Endodermal cell (in vitro differentiated cells): Measurements from ENCODE around the gene PLA2G3. TPM values are rescaled to one million over a fixed set of nuclear protein-coding genes. Genes with fewer than 3 reads are reported as not detected.
A peak's percentile ranks its signal among the peaks of the same experiment; 100 is the strongest.

Experiments used
- DNase-seq: peaks from one replicate; pipeline ENCODE4 v3.0.0-alpha.2; 2017
- H3K27ac ChIP-seq: 2 replicates; pipeline ENCODE4 v1.5.1; 2013; ENCODE audit warnings: mild to moderate bottlenecking, low read depth, low read length, moderate library complexity
- H3K27me3 ChIP-seq: 2 replicates; pipeline ENCODE4 v1.6.1; 2013; ENCODE audit warnings: mild to moderate bottlenecking, low read length, moderate library complexity; ENCODE audit not compliant: insufficient read depth, control insufficient read depth, poor library complexity, severe bottlenecking
- H3K36me3 ChIP-seq: 2 replicates; pipeline ENCODE4 v1.7.0; 2013; ENCODE audit warnings: mild to moderate bottlenecking, low read length, moderate library complexity; ENCODE audit not compliant: control insufficient read depth, insufficient read depth
- H3K4me1 ChIP-seq: one replicate; pipeline ENCODE4 v1.7.0; 2013; ENCODE audit warnings: low read length; ENCODE audit not compliant: control insufficient read depth, insufficient read depth
- H3K4me3 ChIP-seq: 2 replicates; pipeline ENCODE4 v1.5.1; 2013; ENCODE audit warnings: mild to moderate bottlenecking, low read length, moderate library complexity
- H3K9ac ChIP-seq: 2 replicates; pipeline ENCODE4 v1.6.1; 2013; ENCODE audit warnings: mild to moderate bottlenecking, low read length, moderate library complexity; ENCODE audit not compliant: poor library complexity, severe bottlenecking; ENCODE audit errors: extremely low read depth
- H3K9me3 ChIP-seq: 2 replicates; pipeline ENCODE4 v1.6.1; 2013; ENCODE audit warnings: mild to moderate bottlenecking, low read length, moderate library complexity; ENCODE audit not compliant: control insufficient read depth
- H3K27ac Mint-ChIP-seq: 2 replicates; pipeline ENCODE4 v1.8.0; 2020; ENCODE audit warnings: mixed read lengths
- H3K27me3 Mint-ChIP-seq: 2 replicates; pipeline ENCODE4 v1.8.0; 2021; ENCODE audit warnings: mild to moderate bottlenecking, mixed read lengths; ENCODE audit not compliant: insufficient read depth
- H3K36me3 Mint-ChIP-seq: 2 replicates; pipeline ENCODE4 v1.8.0; 2020; ENCODE audit warnings: low read depth, mixed read lengths
- H3K4me1 Mint-ChIP-seq: 2 replicates; pipeline ENCODE4 v1.8.0; 2020; ENCODE audit warnings: mixed read lengths
- H3K4me3 Mint-ChIP-seq: 2 replicates; pipeline ENCODE4 v1.8.0; 2020; ENCODE audit warnings: mild to moderate bottlenecking, moderate library complexity, mixed read lengths
- H3K9me3 Mint-ChIP-seq: 2 replicates; pipeline ENCODE4 v1.8.0; 2020; ENCODE audit warnings: mild to moderate bottlenecking, mixed read lengths
- CTCF ChIP-seq: fragments of 200-600 bp; sonication (generic); conservative IDR thresholded peaks from 2 replicates; pipeline ENCODE4 v1.5.0; 2021; ENCODE audit warnings: antibody characterized with exemption, mild to moderate bottlenecking
- WGBS, 2 experiments: methylation state at CpG; one replicate each; pipeline versions ENCODE4 v1.1.5 to v1.1.7; 2013; ENCODE audit warnings: missing lambda C conversion rate in 2 of 2, mixed read lengths in 1 of 2; ENCODE audit not compliant: insufficient coverage in 1 of 2, insufficient read length in 1 of 2; 5-methylcytosine and 5-hydroxymethylcytosine counted together
- long read RNA-seq, 4 experiments: library from polyadenylated mRNA in 2 of 4; library from RNA in 1 of 4; library from capped mRNA in 1 of 4; stranded (forward) in 3 of 4; unstranded in 1 of 4; transcript quantifications; one replicate each; pipeline ENCODE4 v2.0.0, GENCODE V29; 2020 to 2021; ENCODE audit warnings: inconsistent platforms in 1 of 4
- polyA plus RNA-seq, 2 experiments: library from polyadenylated mRNA; stranded (reverse); fragments of 50-300 nt; gene quantifications; one replicate each; pipeline ENCODE4 v1.2.3, GENCODE V29; 2013
- total RNA-seq, 2 donors: library from RNA; stranded (reverse); fragmentation: NEBNext Ultra II Directional in 1 of 2; extraction: Animal tissue kit (Norgen Biotek cat#: 25700) in 1 of 2; gene quantifications; 2 replicates in 1 of 2; 3 replicates in 1 of 2; pipeline ENCODE4 v1.2.1, GENCODE V29; 2021

Gene PLA2G3
- total RNA-seq = 1 to 10 TPM; 4.1 to 4.6 TPM
- polyA plus RNA-seq (2013, experiment 1 of 2) = 13.1 TPM
- polyA plus RNA-seq (2013, experiment 2 of 2) = 15.3 TPM
- long read RNA-seq, experiment 1, partial matches to known transcripts = 0 of 2 reads
- long read RNA-seq, experiment 1, other reads (novel, unspliced or antisense) = 2 of 2 reads
- long read RNA-seq, experiment 2, partial matches to known transcripts = 0 of 9 reads
- long read RNA-seq, experiment 2, other reads (novel, unspliced or antisense) = 6 of 9 reads
- long read RNA-seq, experiment 3, transcript PLA2G3-201 (7 exons, 2,697 nt) = major isoform, 20 of 27 reads
- long read RNA-seq, experiment 3, partial matches to known transcripts = 0 of 27 reads
- long read RNA-seq, experiment 3, other reads (novel, unspliced or antisense) = 7 of 27 reads
- long read RNA-seq, experiment 4, partial matches to known transcripts = 0 of 2 reads
- long read RNA-seq, experiment 4, other reads (novel, unspliced or antisense) = 0 of 2 reads

- peak within 1 kb of the TSS; percentile 83 for H3K27ac ChIP-seq
- peak; percentile 70 for TF ChIP-seq CTCF
- Mint-ChIP-seq H3K9me3 (peaks cover 6% of the 10 kb centered on the region), H3K36me3 (no peaks in the 10 kb centered on the region), H3K27me3 (peaks cover 16% of the 10 kb centered on the region), H3K27ac (no peak within 1 kb of the TSS), H3K4me1 (peaks cover 7% of the 10 kb centered on the region), H3K4me3 (peak within 1 kb of the TSS; percentile 49)
- H3K9ac ChIP-seq = no peak within 1 kb of the TSS
- WGBS, 2 experiments = 23 to 42% methylated on average over 18 to 24 of the region's 24 CpGs
- H3K36me3 ChIP-seq = no peaks in the 10 kb centered on the region
- peaks cover 3% of the 10 kb centered on the region for H3K9me3 ChIP-seq
- peak; percentile 99 for DNase-seq
- no peaks in the 10 kb centered on the region for H3K4me1 ChIP-seq
- no peaks in the 10 kb centered on the region for H3K27me3 ChIP-seq
- H3K4me3 ChIP-seq = no peak within 1 kb of the TSS
Observed at GRCh38 chr22:31139866-31140716, at the start of gene PLA2G3. PLA2G3 (minus strand) TSS chr22:31140508; CDS start chr22:31140354, 154 bp downstream.

- H3K36me3 ChIP-seq = peaks cover 35% of the 10 kb centered on the region
- no peaks in the 10 kb centered on the region for H3K4me1 ChIP-seq
- no peak overlapping the region for H3K9ac ChIP-seq
- H3K4me1 Mint-ChIP-seq = peaks cover 3% of the 10 kb centered on the region
- no peaks in the 10 kb centered on the region for H3K27me3 ChIP-seq
- peaks cover 19% of the 10 kb centered on the region for H3K9me3 Mint-ChIP-seq
- H3K9me3 ChIP-seq = no peaks in the 10 kb centered on the region
- no peak overlapping the region for H3K4me3 ChIP-seq
- no peak for DNase-seq
- WGBS, 2 experiments = 91 to 100% methylated on average over 3 to 6 of the region's 6 CpGs
- TF ChIP-seq CTCF = no peak
- H3K27ac Mint-ChIP-seq = no peak overlapping the region
- H3K27ac ChIP-seq = no peak overlapping the region
- no peaks in the 10 kb centered on the region for H3K27me3 Mint-ChIP-seq
- H3K36me3 Mint-ChIP-seq = peaks cover 36% of the 10 kb centered on the region
- H3K4me3 Mint-ChIP-seq = no peak overlapping the region
Observed at GRCh38 chr22:31187627-31188026, 47.3 kb upstream of the PLA2G3 start.

- 93 to 96% methylated on average over 3 to 5 of the region's 5 CpGs for WGBS, 2 experiments
- no peak overlapping the region for H3K27ac Mint-ChIP-seq
- H3K27me3 Mint-ChIP-seq = no peaks in the 10 kb centered on the region
Observed at GRCh38 chr22:31185056-31185455, 44.7 kb upstream of the PLA2G3 start.

More at GRCh38 chr22:31185056-31185455, 44.7 kb upstream of the PLA2G3 start:
- H3K27ac ChIP-seq = no peak overlapping the region
- Mint-ChIP-seq H3K4me3 (no peak overlapping the region), H3K36me3 (peaks cover 48% of the 10 kb centered on the region), H3K9me3 (peaks cover 25% of the 10 kb centered on the region), H3K4me1 (no peaks in the 10 kb centered on the region)
- TF ChIP-seq CTCF = no peak
- H3K9ac ChIP-seq = no peak overlapping the region
- H3K4me3 ChIP-seq = no peak overlapping the region
- peaks cover 42% of the 10 kb centered on the region for H3K36me3 ChIP-seq
- no peaks in the 10 kb centered on the region for H3K4me1 ChIP-seq
- no peak for DNase-seq
- peaks cover 5% of the 10 kb centered on the region for H3K9me3 ChIP-seq
- H3K27me3 ChIP-seq = no peaks in the 10 kb centered on the region
